NCI-H82 (cell line): Measurements from ENCODE around the gene PIK3C2G.
A peak's percentile ranks its signal among the peaks of the same experiment; 100 is the strongest.

Experiments used
- DNase-seq: peaks from one replicate; lab custom pipeline; 2025; lab: John Stamatoyannopoulos, UW

Gene PIK3C2G

GRCh38 chr12:18564306-18564705, 303.0 kb downstream of the PIK3C2G start:
- DNase-seq, result no peak

- DNase-seq, result peak; percentile 81
Observed at GRCh38 chr12:18567787-18568186, 306.5 kb downstream of the PIK3C2G start.

- DNase-seq, result peak; percentile 16
Observed at GRCh38 chr12:18570543-18570942, 309.2 kb downstream of the PIK3C2G start.

- DNase-seq, result no peak
Observed at GRCh38 chr12:18576104-18576626, 314.8 kb downstream of the PIK3C2G start.

GRCh38 chr12:18576648-18577047, 315.3 kb downstream of the PIK3C2G start:
- no peak for DNase-seq

GRCh38 chr12:18578191-18578590, 316.9 kb downstream of the PIK3C2G start:
- no peak for DNase-seq

- DNase-seq, result no peak
Observed at GRCh38 chr12:18580291-18580690, 319.0 kb downstream of the PIK3C2G start.

GRCh38 chr12:18580706-18581105, 319.4 kb downstream of the PIK3C2G start:
- DNase-seq, result no peak

GRCh38 chr12:18581232-18581962, 320.1 kb downstream of the PIK3C2G start:
- no peak for DNase-seq

GRCh38 chr12:18583655-18584054, 322.3 kb downstream of the PIK3C2G start:
- no peak for DNase-seq

GRCh38 chr12:18586581-18586980, 325.3 kb downstream of the PIK3C2G start:
- DNase-seq, result no peak

GRCh38 chr12:18589316-18589715, 328.0 kb downstream of the PIK3C2G start:
- DNase-seq, result no peak

- DNase-seq, result no peak
Observed at GRCh38 chr12:18591473-18591872, 330.2 kb downstream of the PIK3C2G start.

GRCh38 chr12:18595412-18595811, 334.1 kb downstream of the PIK3C2G start:
- DNase-seq, result peak; percentile 56

GRCh38 chr12:18601962-18602361, 340.6 kb downstream of the PIK3C2G start:
- no peak for DNase-seq

- no peak for DNase-seq
Observed at GRCh38 chr12:18612971-18613370, 351.7 kb downstream of the PIK3C2G start.

GRCh38 chr12:18620986-18621385, 359.7 kb downstream of the PIK3C2G start:
- DNase-seq, result no peak

- DNase-seq, result no peak
Observed at GRCh38 chr12:18629445-18629844, 368.1 kb downstream of the PIK3C2G start.

GRCh38 chr12:18629916-18630315, 368.6 kb downstream of the PIK3C2G start:
- no peak for DNase-seq

- no peak for DNase-seq
Observed at GRCh38 chr12:18631339-18631738, 370.0 kb downstream of the PIK3C2G start.

GRCh38 chr12:18632848-18633247, 371.5 kb downstream of the PIK3C2G start:
- no peak for DNase-seq

- no peak for DNase-seq
Observed at GRCh38 chr12:18634382-18634781, 373.1 kb downstream of the PIK3C2G start.

- no peak for DNase-seq
Observed at GRCh38 chr12:18640321-18640955, 379.1 kb downstream of the PIK3C2G start.
